ENCODE measurements around the gene USF1.
"Not testable (repeated sequence)": the region's sequence is repeated elsewhere in the genome, so short reads cannot be mapped to it uniquely, and the experiment has no call there.

USF1 gene

GRCh38 chr1:161046605-161047228 lies 940 bp upstream of the USF1 start:
- DNase-seq = no peak

DNA sequence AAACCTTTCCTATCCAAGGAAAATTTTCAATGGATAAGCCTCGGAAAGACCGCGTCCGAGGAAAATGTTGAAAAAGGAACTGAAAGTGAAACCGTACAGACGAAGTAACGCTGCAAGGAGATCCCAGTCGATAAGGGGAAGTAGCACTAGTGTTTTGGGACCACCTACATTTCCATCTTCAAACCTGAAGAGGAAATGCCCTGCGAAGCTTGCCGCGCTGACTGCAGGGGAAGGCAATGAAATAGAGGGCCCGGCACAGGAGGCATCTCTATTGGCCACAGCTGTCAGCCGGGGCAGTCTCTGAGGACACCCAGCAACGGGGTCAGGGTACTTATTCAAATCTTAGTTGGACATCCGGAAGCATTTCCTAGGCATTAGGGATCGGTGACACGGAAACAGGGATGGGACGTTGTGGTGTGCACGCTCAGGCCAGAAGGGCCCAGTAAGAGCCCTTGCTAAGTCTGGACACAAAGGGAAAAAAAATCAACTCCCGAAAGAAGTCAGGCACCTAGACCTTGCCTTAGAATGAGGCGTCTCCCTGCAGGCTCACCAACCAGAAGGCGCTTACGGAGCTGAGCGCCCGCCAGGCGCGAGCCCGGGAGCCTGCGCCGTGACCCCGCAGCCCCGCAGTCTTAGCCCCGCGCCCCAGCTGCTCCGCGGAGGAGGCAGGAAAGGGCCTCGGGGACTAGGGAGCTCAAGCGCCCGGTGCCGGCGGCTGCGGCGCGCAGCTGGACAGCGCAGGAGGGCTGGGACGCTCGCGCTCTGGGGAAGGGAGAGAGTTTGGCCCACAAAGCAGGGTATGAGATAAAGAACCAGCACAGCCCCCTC lies 655 bp downstream of the USF1 start:
- no peak for DNase-seq

DNA sequence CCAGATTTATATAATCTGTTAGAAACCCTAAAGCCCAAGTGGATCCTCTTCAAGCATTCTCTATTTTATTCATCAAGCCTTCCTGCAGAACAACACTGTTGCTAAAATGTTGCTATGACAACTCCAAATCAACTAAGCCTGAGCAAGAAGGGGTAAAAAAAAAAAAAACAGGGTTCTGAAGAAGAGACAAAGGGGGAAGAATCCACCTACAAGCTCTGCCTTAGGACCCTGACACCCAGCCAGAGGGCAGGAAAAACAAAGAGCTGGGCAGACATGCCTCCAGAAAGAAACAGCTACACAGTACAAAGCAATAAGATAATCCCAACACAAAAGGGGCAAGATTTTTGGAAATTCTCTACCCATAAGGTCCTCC lies 1.3 kb downstream of the USF1 start:
- no peak for DNase-seq

GRCh38 chr1:161039546-161039945 lies 6.2 kb downstream of the USF1 start:
- no peak for DNase-seq

DNA sequence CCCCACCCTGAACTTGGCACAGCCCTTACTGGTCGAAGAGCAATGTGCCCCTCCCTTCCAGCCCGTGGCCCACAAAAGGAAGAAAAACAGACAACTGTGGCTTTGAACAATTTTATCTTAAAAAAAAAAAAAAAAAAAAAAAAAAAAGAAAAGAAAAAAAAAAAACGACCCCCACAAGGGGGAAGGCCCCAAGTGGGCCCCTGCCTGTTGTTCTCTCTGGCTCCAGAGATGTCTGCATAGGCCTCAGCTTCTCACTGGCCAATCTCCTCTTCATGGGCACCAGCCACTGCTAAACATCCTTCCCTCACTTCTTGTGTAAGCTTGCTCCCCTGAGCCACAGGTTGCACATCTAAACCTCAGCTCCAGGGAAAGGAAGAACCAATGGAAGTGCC lies 6.6 kb downstream of the USF1 start:
- DNase-seq = no peak

GRCh38 chr1:161038523-161039153 lies 7.1 kb downstream of the USF1 start, which contains the start of gene TSTD1:
Gene TSTD1 (minus strand): TSS chr1:161038964. CDS start chr1:161038889, 75 bp downstream.
- peak; percentile 76 to 81 for DNase-seq

DNA sequence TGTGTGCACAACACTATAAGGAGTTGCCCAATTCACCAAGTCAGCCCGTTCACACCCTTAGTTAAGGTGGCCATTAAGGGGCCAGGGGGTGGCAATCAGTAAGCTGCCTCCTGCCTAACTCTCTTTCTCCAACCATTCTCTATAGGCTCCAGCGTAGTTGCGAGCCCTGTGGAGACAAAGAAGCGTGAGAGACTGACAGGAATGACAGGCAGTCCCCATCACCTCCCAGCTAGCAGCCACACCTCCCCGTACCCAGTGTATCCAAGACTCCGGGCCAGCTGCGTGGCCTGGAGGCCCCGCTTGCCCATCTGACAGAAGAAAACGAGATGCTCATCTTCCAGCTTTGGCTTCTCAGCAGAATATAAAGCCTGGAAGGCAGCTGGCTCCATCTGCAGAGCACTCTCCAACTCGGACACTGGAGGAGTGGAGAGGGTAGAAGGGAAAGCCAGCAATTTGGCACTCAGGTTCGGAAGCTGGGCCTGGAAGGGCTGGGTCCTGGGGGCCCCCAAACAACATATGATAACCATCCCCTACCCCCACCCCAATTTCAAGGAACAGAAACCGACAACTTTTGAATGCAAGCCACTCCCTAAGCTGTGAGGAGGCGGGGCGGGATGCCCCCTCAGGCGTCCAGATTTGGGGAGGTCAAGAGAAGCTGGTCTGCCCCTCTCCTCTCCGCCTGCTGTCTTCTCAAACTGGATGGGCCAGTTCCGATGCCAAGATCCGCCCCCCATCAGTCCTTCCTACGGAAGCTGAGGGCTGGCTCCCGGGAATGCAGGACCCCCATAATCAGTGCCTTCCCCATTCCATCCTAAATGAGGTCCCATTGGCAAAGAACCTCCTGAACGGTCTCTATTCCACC lies 7.9 kb downstream of the USF1 start:
- no peak for DNase-seq

DNA sequence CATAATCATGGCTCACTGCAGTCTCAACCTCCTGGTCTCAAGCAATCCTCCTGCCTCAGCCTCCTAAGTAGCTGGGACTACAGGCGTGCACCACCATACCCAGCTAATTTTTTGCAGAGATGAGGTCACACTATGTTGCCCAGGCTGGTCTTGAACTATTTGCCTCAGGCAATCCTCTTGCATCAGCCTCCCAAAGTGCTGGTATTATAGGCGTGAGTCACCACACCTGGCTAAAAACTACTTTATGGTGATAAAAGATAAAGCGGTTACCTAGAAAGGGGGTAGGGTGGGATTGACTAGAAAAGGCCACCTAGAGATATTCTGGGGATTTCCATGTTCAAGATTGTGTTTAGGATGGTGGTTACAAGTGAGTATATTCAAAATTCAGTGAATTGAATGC lies 12.0 kb downstream of the USF1 start:
- no peak for DNase-seq

DNA sequence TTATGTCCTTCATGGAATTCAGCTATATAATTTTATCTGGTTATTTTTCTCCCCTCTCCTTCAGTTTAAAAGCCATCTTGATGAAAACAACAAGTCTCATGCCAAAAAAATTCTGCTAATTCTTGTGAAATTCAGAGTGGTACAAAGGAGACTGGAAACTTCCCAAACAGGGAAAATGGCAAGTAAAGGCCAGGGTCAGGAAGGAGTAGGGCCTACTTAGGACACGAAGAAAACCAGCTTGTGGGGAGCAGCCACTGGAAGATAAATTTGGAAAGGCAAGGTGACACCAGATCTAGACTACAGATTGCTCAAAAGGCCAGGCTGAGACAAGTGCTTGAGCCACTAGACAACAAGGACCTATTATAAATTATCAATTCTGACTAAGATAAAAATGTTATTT lies 13.4 kb downstream of the USF1 start:
- DNase-seq = no peak

DNA sequence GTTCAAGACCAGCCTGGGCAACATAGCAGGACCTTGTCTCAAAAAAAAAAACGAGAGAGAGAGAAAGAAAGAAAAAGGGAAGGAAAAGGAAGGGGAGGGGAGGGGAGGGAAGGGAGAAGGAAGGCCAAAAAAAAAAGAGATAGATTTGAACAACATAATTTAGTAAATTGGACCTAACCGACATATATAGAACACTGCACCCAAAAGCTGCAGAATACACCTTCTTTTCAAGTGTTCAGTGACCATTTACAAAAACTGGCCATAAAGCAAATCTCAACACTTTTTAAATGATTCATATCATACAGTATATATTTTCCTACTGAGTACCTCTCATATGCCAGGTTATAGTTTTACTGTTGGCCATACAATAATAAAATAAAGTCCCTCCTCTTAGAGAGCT lies 13.9 kb downstream of the USF1 start:
- no peak for DNase-seq

GRCh38 chr1:161029466-161029865 lies 16.3 kb downstream of the USF1 start:
- DNase-seq = not testable (repeated sequence)

GRCh38 chr1:161026954-161027353 lies 18.8 kb downstream of the USF1 start:
- not testable (repeated sequence) for DNase-seq

- not testable (repeated sequence) for DNase-seq
Observed at GRCh38 chr1:161022432-161022831, 23.3 kb downstream of the USF1 start.

DNA sequence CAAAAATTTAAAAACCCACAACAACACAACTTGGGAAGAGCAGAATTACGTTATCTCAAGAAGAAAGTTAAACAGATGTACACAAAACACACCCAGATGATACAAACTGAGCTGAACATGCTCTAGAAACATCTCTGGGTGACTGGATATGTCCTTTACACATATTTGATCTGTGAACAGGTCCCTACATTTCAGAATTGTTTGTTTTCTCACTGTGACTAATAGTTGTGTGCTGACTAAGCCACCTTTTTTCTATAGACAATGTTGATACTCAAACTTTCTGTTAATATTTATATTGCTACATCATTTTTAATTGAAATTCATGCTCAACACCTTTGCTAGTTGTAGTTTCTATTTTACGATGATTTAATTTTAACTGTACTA lies 23.8 kb downstream of the USF1 start:
- no peak for DNase-seq

- peak; percentile 70 to 78 for DNase-seq
Observed at GRCh38 chr1:161021165-161021969, 24.4 kb downstream of the USF1 start.

DNA sequence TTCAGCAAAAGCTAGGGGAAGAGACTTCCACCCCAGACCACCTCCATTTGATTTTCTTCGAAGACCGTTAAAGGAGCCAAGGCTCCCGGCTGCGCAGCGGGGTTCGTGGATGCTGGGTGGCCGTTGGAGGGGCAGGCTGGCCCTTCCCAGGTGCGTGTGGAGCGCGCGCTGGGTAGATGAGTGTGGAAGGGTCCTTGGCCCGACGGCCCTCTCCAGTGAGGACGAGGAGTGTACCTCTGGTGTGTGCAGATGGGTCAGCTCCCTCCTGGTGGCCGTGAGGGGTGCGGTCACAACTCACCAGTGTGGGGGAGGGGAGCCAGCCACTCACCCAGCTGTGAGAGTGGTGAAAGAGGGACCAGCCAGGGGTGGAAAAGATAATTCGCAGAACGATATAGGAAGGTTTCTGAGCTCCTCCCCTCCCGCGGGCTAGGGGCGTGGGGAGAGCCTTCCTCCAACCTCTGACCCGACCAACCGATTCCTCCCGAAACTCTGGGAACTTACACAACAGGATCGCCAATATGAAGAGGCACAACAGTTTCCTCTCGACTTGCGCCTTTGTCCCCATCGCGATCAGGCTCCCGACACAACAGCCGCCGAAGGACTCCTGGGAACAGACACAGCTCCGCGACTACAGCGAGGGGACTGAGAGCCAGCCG lies 25.1 kb downstream of the USF1 start, which contains the start of gene F11R:
F11R (minus strand) TSS at position 644 of the 656 bp plus-strand sequence; CDS start at position 565, 79 bp downstream.
- no peak for DNase-seq

- DNase-seq = no peak
Observed at GRCh38 chr1:161019751-161020495, 25.9 kb downstream of the USF1 start.

DNA sequence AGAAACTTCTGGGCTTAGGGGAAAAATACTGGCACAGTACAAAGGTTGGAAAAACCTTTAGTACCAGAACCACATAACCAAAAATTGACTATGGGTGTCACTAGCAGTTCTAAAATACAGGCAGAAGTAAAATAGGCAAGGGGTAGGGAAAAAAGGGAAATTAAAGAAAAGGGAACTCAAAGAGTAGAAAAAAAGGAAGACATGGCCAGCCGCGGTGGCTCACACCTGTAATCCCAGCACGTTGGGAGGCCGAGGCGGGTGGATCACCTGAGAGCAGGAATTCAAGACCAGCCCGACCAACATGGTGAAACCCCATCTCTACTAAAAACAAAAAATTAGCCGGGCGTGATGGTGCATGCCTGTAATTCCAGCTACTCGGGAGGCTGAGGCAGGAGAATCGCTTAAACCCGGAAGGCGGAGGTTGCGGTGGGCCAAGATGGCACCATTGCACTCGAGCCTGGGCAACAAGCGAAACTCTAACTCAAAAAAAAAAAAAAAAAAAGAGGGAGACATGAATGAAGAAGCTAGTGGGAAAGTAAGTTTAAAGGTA lies 26.6 kb downstream of the USF1 start:
- not testable (repeated sequence) for DNase-seq

DNA sequence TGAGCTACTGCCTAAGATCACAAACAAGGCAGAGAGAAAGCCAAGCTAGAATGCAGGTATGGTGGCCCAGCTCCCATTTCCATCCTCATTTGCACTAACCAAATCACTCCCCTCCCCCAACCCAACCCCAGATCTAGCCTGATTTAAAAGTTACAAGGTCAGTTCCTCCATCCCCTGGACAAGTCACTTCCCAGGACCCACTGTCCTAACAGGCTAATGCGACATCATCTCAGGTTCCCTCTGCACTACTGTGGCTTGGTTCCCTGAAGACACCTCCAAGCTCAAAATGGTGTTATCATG lies 27.2 kb downstream of the USF1 start:
- DNase-seq = no peak
